Hepatocyte (in vitro differentiated cells): Measurements from ENCODE around the gene WNT2.

Experiments
- EZH2phosphoT487 ChIP-seq: fragments of 200-600 bp; sonication (generic); IDR thresholded peaks from one replicate; pipeline ENCODE4 v1.6.1; 2018; ENCODE audit warnings: antibody characterized with exemption, mild to moderate bottlenecking, low read depth, moderate library complexity; ENCODE audit not compliant: unreplicated experiment, severe bottlenecking
- TF ChIP-seq, protein P1 (sequence below): fragments of 200-600 bp; sonication (generic); IDR thresholded peaks from 2 replicates; pipeline ENCODE4 v1.5.1; 2016; ENCODE audit warnings: antibody characterized with exemption, mild to moderate bottlenecking; ENCODE audit not compliant: poor library complexity

DNA sequence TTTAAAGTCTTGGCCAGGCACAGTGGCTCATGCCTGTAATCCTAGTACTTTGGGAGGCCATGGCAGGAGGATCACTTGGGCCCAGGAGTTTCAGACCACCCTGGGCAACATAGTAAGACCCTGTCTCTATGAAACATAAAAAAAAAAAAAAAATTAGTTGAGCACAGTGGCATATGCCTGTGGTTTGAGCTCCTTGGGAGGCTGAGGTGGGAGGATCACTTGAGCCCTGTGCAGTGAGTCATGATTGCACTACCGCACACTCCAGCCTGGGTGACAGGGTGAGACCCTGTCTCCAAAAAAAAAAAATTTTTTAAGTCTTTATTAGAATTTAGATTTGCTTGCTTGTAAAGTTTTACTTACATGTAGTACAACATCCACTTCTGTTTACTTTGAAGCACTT is 14.0 kb downstream of the WNT2 start:
- no peak for TF ChIP-seq EZH2phosphoT487
- TF ChIP-seq, protein P1, sequence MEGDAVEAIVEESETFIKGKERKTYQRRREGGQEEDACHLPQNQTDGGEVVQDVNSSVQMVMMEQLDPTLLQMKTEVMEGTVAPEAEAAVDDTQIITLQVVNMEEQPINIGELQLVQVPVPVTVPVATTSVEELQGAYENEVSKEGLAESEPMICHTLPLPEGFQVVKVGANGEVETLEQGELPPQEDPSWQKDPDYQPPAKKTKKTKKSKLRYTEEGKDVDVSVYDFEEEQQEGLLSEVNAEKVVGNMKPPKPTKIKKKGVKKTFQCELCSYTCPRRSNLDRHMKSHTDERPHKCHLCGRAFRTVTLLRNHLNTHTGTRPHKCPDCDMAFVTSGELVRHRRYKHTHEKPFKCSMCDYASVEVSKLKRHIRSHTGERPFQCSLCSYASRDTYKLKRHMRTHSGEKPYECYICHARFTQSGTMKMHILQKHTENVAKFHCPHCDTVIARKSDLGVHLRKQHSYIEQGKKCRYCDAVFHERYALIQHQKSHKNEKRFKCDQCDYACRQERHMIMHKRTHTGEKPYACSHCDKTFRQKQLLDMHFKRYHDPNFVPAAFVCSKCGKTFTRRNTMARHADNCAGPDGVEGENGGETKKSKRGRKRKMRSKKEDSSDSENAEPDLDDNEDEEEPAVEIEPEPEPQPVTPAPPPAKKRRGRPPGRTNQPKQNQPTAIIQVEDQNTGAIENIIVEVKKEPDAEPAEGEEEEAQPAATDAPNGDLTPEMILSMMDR, result no peak
